Astrocyte (in vitro differentiated cells and primary cell): ENCODE results near the gene NUDT5. TPM values are rescaled to one million over a fixed set of nuclear protein-coding genes. Genes with fewer than 3 reads are reported as not detected.
A peak's percentile ranks its signal among the peaks of the same experiment; 100 is the strongest.

ENCODE experiments used
- DNase-seq: peaks from one replicate; pipeline ENCODE4 v3.0.0-alpha.2; 2010; ENCODE audit warnings: low read depth
- FAIRE-seq: peaks from 2 replicates; lab custom pipeline; 2011; peaks lifted over from hg19 to GRCh38; lab: Jason Lieb, UNC
- H2AFZ ChIP-seq: 2 replicates; pipeline ENCODE4 v1.6.0; 2012; ENCODE audit warnings: low read depth, low read length, inconsistent platforms
- H3K27ac ChIP-seq: 2 replicates; pipeline ENCODE4 v1.5.1; 2011; ENCODE audit warnings: low read depth, low read length, inconsistent platforms
- H3K27me3 ChIP-seq: 2 replicates; pipeline ENCODE4 v1.6.0; 2011; ENCODE audit warnings: low read length, inconsistent platforms; ENCODE audit not compliant: insufficient read depth
- H3K36me3 ChIP-seq: 2 replicates; pipeline ENCODE4 v1.5.1; 2011; ENCODE audit warnings: low read length, inconsistent platforms; ENCODE audit not compliant: insufficient read depth
- H3K4me1 ChIP-seq: 2 replicates; pipeline ENCODE4 v1.5.1; 2011; ENCODE audit warnings: low read length, inconsistent platforms; ENCODE audit not compliant: insufficient read depth
- H3K4me2 ChIP-seq: 2 replicates; pipeline ENCODE4 v1.6.0; 2012; ENCODE audit warnings: low read length, inconsistent platforms
- H3K4me3 ChIP-seq: 2 replicates; pipeline ENCODE4 v1.5.1; 2011; ENCODE audit warnings: low read depth, mild to moderate bottlenecking, low read length, inconsistent platforms; ENCODE audit not compliant: insufficient read depth
- H3K79me2 ChIP-seq: 2 replicates; pipeline ENCODE4 v1.6.0; 2012; ENCODE audit warnings: mild to moderate bottlenecking, low read length, inconsistent platforms; ENCODE audit not compliant: insufficient read depth
- H3K9ac ChIP-seq: 2 replicates; pipeline ENCODE4 v1.6.0; 2012; ENCODE audit warnings: mild to moderate bottlenecking, low read length, inconsistent platforms
- H3K9me3 ChIP-seq: 2 replicates; pipeline ENCODE4 v1.5.1; 2012; ENCODE audit warnings: low read depth, mild to moderate bottlenecking, low read length, inconsistent platforms; ENCODE audit not compliant: insufficient read depth
- H4K20me1 ChIP-seq: 2 replicates; pipeline ENCODE4 v1.6.0; 2012; ENCODE audit warnings: low read length, inconsistent platforms; ENCODE audit not compliant: insufficient read depth
- H3K27ac Mint-ChIP-seq: one replicate; pipeline ENCODE4 v1.8.0; 2021; ENCODE audit warnings: mild to moderate bottlenecking, mixed read lengths; ENCODE audit not compliant: unreplicated experiment
- H3K27me3 Mint-ChIP-seq: one replicate; pipeline ENCODE4 v1.8.0; 2021; ENCODE audit warnings: low read depth, mixed read lengths; ENCODE audit not compliant: unreplicated experiment
- H3K36me3 Mint-ChIP-seq: one replicate; pipeline ENCODE4 v1.8.0; 2021; ENCODE audit warnings: low read depth, mixed read lengths; ENCODE audit not compliant: unreplicated experiment
- H3K4me1 Mint-ChIP-seq: one replicate; pipeline ENCODE4 v1.8.0; 2021; ENCODE audit warnings: low read depth, mixed read lengths; ENCODE audit not compliant: unreplicated experiment
- H3K4me3 Mint-ChIP-seq: one replicate; pipeline ENCODE4 v1.8.0; 2021; ENCODE audit warnings: mild to moderate bottlenecking, moderate library complexity, mixed read lengths; ENCODE audit not compliant: unreplicated experiment
- H3K9me3 Mint-ChIP-seq: one replicate; pipeline ENCODE4 v1.8.0; 2021; ENCODE audit warnings: mild to moderate bottlenecking, mixed read lengths; ENCODE audit not compliant: unreplicated experiment
- EZH2 ChIP-seq: IDR thresholded peaks from 2 replicates; pipeline ENCODE4 v1.6.1; 2012; ENCODE audit warnings: mild to moderate bottlenecking, low read length, inconsistent platforms; ENCODE audit not compliant: insufficient read depth
- total RNA-seq: library from RNA; stranded (reverse); gene quantifications from 2 replicates; pipeline ENCODE4 v1.2.1, GENCODE V29; 2021
- TF ChIP-seq, protein P1 (sequence below): IDR thresholded peaks from 2 replicates; pipeline ENCODE4 v1.5.1; 2011; ENCODE audit warnings: low read depth, mild to moderate bottlenecking, inconsistent platforms, low read length, moderate library complexity; ENCODE audit not compliant: insufficient read depth

NUDT5 gene
- total RNA-seq, 1 donor from 2014 or later = 85.2 TPM

DNA sequence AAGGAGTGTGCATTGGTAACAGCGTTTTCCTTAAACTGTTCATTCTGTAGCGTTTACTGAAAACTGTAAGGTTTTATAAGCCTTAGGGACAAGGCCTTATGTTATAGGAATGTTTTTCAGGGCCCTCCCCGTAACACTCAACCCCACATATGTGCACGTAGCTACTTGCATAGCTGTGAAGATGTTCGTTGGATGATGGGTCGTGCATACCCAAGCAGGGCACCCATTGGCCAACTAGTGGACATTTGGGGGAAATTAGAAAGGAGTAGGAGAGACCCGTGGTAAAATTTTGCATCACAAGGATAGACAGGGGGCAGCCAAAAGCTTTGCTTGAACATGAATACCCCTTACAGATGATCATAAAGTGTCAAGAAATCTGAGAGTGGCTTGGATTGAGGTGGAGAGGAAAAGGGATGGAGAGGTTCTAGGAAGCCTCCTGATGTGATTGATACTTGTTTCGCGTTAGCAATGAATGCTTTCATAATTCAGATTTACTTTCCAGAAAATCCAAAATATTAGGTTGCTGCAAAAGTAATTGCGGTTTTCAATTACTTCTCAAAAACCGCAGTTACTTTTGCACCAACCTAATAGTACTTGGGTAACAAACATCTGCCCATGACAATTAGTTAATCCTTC, 65.3 kb downstream of the NUDT5 start:
- H3K4me3 ChIP-seq = peak overlapping the region; percentile 94
- H3K36me3 Mint-ChIP-seq = peaks cover 1% of the 10 kb centered on the region
- H3K27me3 ChIP-seq = no peaks in the 10 kb centered on the region
- TF ChIP-seq, protein P1, sequence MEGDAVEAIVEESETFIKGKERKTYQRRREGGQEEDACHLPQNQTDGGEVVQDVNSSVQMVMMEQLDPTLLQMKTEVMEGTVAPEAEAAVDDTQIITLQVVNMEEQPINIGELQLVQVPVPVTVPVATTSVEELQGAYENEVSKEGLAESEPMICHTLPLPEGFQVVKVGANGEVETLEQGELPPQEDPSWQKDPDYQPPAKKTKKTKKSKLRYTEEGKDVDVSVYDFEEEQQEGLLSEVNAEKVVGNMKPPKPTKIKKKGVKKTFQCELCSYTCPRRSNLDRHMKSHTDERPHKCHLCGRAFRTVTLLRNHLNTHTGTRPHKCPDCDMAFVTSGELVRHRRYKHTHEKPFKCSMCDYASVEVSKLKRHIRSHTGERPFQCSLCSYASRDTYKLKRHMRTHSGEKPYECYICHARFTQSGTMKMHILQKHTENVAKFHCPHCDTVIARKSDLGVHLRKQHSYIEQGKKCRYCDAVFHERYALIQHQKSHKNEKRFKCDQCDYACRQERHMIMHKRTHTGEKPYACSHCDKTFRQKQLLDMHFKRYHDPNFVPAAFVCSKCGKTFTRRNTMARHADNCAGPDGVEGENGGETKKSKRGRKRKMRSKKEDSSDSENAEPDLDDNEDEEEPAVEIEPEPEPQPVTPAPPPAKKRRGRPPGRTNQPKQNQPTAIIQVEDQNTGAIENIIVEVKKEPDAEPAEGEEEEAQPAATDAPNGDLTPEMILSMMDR = peak; percentile 71
- TF ChIP-seq EZH2 = no peak
- DNase-seq (peak; percentile 63), FAIRE-seq (no peak)
- peak overlapping the region; percentile 94 for H2AFZ ChIP-seq
- peaks cover 12% of the 10 kb centered on the region for H4K20me1 ChIP-seq
- H3K79me2 ChIP-seq = peaks cover 19% of the 10 kb centered on the region
- peaks cover 3% of the 10 kb centered on the region for H3K4me1 Mint-ChIP-seq
- H3K9me3 Mint-ChIP-seq = peaks cover 4% of the 10 kb centered on the region
- H3K36me3 ChIP-seq = no peaks in the 10 kb centered on the region
- H3K27ac ChIP-seq = peak overlapping the region; percentile 79
- peak overlapping the region; percentile 36 for H3K27ac Mint-ChIP-seq
- peak overlapping the region; percentile 95 for H3K4me2 ChIP-seq
- H3K9ac ChIP-seq = peak overlapping the region; percentile 89
- H3K4me1 ChIP-seq = peaks cover 7% of the 10 kb centered on the region
- H3K27me3 Mint-ChIP-seq = no peaks in the 10 kb centered on the region
- peak overlapping the region; percentile 89 for H3K4me3 Mint-ChIP-seq
- no peaks in the 10 kb centered on the region for H3K9me3 ChIP-seq

DNA sequence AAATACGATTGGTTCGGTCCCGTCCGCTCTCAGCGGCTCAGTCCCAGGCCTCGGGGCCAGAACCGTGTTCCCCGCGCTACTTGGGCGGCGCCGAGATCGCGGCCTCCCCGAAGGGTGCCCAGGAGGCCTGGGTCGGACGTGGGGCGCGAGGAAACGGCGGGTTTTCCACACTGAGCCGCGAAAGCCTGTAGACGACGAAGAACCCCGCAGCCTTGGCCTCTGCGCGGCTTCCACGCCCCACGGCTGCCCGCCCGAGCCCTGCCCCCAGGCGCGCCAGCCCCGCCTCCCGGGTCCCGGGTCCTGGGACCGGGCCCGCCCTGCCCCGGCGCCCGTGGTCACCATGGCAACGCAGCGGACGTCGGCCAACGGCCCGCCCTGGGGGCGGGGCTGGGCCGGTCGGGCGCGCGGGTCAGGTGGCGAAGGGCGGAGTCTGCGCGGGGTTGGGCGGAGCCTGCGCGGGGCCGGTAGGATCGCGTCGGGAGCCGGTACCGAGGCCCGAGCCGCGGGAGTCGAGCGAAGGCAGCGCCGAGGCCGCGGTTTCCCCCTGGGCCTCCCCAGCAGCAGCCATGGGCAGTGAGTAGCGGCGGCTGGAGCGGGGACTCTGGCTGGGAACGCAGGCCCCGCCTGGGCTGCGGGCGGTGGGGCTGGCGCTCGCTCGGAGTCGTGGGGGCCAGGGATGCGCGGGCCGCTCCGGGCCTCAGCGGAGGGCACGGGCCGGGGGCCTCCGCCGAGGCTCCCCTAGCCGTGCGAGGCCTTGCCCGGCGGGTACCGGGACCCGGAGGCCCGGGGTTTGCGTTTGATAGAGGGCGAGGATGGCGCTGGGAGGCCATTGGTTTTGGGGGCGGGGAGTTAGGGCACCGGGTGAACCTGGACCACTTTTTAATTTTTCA, 66.2 kb downstream of the NUDT5 start, which contains the start of gene SEC61A2:
Gene SEC61A2 (plus strand): TSS at position 456 of the 890 bp plus-strand sequence. CDS start 111 bp downstream, at position 567.
- TF ChIP-seq, protein P1 = no peak
- no peak for TF ChIP-seq EZH2
- peak within 1 kb of the TSS; percentile 91 for H3K27ac ChIP-seq
- peak within 1 kb of the TSS; percentile 100 for H2AFZ ChIP-seq
- H3K9ac ChIP-seq = peak within 1 kb of the TSS; percentile 89
- H3K27ac Mint-ChIP-seq = peak within 1 kb of the TSS; percentile 36
- peaks cover 19% of the 10 kb centered on the region for H3K79me2 ChIP-seq
- H3K27me3 Mint-ChIP-seq = no peaks in the 10 kb centered on the region
- peaks cover 3% of the 10 kb centered on the region for H3K4me1 Mint-ChIP-seq
- H3K9me3 ChIP-seq = no peaks in the 10 kb centered on the region
- DNase-seq = peak; percentile 56
- peaks cover 7% of the 10 kb centered on the region for H3K4me1 ChIP-seq
- no peaks in the 10 kb centered on the region for H3K36me3 ChIP-seq
- H3K27me3 ChIP-seq = no peaks in the 10 kb centered on the region
- FAIRE-seq = no peak
- peaks cover 1% of the 10 kb centered on the region for H3K36me3 Mint-ChIP-seq
- H4K20me1 ChIP-seq = peaks cover 12% of the 10 kb centered on the region
- peaks cover 4% of the 10 kb centered on the region for H3K9me3 Mint-ChIP-seq
- H3K4me2 ChIP-seq = peak within 1 kb of the TSS; percentile 95
- peak within 1 kb of the TSS; percentile 89 for H3K4me3 Mint-ChIP-seq
- peak within 1 kb of the TSS; percentile 94 for H3K4me3 ChIP-seq
